NCI-H345 treated with DMSO at 0.1 percent for 48 hours (cell line): ENCODE data around the gene NSG1.
"Not testable (repeated sequence)": the region's sequence is repeated elsewhere in the genome, so short reads cannot be mapped to it uniquely, and the experiment has no call there.

Experiments
- DNase-seq: peaks from one replicate; lab custom pipeline; 2025; ENCODE audit not compliant: unreplicated experiment; lab: John Stamatoyannopoulos, UW

NSG1 gene

GRCh38 chr4:4386736-4387392 is at the start of gene NSG1:
Gene NSG1, plus strand, starts transcription at chr4:4387102. Its CDS starts 528 bp downstream, at chr4:4387630.
- no peak for DNase-seq

- DNase-seq = peak; percentile 5
These were observed 48.5 kb upstream of the NSG1 start for GRCh38 chr4:4338210-4339001.

GRCh38 chr4:4339504-4340085 is 47.3 kb upstream of the NSG1 start:
- DNase-seq = no peak

- no peak for DNase-seq
These were observed 44.8 kb upstream of the NSG1 start for GRCh38 chr4:4341861-4342650.

GRCh38 chr4:4343038-4343437 is 43.9 kb upstream of the NSG1 start:
- no peak for DNase-seq

GRCh38 chr4:4344915-4345527 is 41.9 kb upstream of the NSG1 start:
- no peak for DNase-seq

GRCh38 chr4:4347585-4347984 is 39.3 kb upstream of the NSG1 start:
- no peak for DNase-seq

- DNase-seq = not testable (repeated sequence)
These were observed 38.3 kb upstream of the NSG1 start for GRCh38 chr4:4348585-4348984.

GRCh38 chr4:4349867-4350266 is 37.0 kb upstream of the NSG1 start:
- DNase-seq = no peak

GRCh38 chr4:4350909-4351308 is 36.0 kb upstream of the NSG1 start:
- DNase-seq = no peak

- no peak for DNase-seq
These were observed 31.6 kb upstream of the NSG1 start for GRCh38 chr4:4355302-4355701.

GRCh38 chr4:4356106-4357041 is 30.5 kb upstream of the NSG1 start:
- no peak for DNase-seq

- no peak for DNase-seq
These were observed 28.6 kb upstream of the NSG1 start for GRCh38 chr4:4358093-4358854.

GRCh38 chr4:4361883-4362282 is 25.0 kb upstream of the NSG1 start:
- DNase-seq = no peak

- no peak for DNase-seq
These were observed 23.8 kb upstream of the NSG1 start for GRCh38 chr4:4362991-4363697.

GRCh38 chr4:4364061-4364460 is 22.8 kb upstream of the NSG1 start:
- no peak for DNase-seq

GRCh38 chr4:4364486-4365208 is 22.3 kb upstream of the NSG1 start:
- DNase-seq = no peak
